ENCODE measurements around the gene LPAR1.

The LPAR1 gene

DNA sequence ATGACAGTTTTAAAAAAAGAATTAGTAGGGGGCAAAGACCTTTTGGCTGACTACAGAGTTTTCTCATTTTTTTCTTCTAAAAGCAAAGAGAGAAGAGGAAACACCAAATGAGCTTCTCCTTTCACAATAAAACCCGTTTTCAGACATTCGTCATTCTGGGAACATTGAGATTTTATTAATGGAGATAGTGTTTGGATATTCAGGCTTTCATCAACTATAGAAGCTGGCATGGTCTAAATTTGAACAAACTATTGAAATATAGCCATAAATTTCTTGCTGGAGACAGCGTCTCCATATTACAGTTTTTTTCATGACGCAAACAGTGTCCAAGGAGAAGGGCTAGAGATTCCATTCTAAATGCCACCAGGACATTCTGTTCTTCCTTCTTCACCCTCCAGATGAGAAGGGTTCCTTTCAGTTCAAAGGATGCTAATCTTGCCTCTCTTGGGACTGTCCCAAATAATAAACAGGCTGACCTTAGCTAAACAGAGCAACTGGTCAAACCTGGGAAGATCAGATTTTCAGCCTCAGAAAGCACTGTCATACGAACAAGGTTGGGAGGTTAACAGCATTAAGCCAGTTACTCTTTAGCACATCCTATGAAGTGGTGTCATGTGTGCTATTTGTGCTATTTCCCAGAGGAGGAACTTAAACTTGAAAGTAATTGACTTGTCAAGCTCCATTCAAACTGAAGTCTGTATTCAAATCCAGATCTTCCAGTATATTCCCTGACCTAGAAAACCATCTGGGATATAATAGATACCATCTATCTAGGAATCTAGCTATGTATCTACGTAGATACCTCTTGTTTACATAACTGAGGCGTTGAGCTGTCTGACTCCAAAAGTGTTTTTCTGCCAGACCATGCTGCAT, 125.6 kb downstream of the LPAR1 start:
- DNase-seq = no peak

DNA sequence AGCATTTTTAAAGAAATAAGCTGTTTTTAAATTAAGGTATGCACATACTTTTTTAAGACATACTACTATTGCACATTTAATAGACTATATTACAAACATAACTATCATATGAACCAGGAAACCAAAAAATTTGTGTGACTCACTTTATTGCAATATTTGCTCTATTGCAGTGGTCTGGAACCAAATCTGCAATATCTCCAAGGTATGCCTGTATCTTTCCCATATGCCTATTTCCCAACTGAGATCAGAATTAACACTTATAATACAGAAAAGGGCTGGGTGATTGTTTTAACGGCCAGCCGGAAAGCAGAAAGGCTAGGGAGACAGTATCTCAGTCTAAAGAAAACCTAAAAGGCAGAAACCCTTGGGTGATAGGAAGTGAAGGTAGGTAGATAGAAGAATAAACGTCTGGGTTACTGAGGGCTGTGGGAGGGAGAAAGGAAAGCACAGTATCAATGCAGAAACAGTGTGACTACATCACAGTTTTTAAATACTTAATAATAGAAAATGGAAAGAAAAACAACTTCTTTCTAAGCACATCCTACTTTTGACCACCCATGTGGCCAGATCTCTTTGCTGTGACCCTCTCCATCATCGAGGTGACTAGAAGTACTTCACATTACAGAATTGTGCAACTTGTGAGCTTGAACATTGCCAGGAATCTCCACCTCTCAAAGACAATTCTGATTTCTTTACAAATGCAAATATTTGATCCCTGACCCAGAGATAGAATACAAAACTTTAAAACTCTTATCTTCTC, 126.4 kb downstream of the LPAR1 start:
- no peak for DNase-seq

DNA sequence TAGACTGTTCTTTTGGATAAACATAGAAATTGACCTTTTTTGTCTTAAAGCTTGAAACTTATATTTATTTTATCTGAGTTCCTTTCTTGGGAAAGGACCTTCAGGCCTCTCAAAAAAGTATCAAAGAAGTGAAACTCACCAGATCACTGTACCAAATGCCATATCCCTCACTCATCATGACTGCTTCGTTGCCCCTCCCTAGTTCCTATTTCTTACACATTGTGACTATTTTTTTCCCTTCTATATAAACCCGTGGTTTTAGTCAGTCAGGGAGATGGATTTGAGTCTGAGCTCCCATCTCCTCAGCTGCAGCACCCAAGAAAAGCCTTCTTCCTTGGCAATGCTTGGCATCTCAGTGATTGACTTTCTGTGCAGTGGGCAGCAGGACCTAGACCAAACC, 129.4 kb downstream of the LPAR1 start:
- DNase-seq = no peak

DNA sequence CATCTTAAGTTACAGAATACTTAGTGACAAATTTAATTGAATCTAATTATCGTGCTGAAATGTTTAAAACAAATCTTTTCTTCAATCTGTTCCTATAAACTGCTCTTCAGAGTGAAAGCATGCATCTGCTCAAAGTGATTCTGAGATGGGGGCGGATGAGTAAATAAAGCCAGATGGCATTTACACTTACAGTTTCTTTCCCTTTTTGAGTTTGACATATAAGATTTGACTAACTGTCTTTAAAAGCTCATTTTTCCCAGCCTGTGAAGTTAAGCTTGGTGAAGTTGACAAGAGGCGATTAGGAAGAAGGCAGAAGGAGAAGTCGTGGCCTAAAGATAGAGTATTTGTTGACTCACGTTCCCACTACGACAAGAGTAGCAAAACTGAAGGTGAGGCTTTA, 137.4 kb downstream of the LPAR1 start:
- no peak for DNase-seq

DNA sequence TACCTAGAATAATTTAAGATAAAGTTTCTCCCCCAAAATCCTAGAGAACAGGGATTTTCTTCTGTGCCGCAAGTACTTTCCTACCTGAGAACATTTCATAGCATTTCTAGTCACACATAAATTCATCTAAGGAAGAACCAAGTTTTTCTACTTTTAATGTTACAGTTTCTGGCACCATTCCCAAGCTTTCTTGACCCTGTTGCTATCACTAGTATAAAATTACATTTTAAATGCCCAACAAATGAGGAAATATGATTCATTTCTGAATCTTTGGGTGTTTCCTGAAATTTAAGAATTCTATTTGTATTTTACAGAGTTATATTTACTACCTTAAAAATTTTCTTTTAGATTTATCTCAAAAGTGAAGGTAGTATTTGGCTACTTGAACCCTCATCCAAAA, 137.8 kb downstream of the LPAR1 start:
- no peak for DNase-seq

DNA sequence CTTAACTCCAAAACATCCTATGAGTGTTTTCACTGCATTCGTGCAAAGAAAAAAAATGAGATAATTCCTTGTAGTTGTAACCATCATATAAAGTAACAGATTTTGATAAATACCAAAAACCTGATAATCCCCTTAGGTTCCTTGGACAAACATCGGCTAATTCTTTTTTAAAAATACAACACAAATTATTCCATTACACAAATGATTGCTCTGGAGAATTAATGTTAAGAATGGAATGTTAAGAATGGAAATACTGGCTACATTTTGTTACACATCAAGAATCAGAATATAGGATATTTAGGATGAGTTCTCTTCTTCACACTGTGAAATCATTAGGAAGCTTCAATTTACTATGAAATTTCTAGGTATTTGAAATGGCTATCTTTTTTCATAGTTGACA, 139.4 kb downstream of the LPAR1 start:
- DNase-seq = no peak

DNA sequence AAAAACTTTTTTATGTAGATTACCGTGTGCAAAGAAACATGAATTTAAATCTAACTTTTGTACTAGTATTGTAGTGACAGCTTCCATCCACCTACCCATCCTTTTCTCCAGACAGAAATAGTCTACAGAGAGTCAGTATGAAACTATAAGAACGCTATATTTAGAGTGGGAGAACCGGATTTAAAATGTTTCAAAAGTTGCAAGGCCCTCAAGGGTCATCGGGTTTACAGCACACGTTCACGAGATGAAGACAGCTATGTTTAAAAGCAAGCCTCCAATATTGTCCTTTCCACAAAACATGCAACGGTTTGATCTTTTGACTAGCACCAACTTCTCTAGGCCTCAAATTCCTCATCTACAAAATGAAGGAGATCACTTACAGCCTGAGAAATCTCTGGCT, 139.9 kb downstream of the LPAR1 start:
- DNase-seq = no peak

DNA sequence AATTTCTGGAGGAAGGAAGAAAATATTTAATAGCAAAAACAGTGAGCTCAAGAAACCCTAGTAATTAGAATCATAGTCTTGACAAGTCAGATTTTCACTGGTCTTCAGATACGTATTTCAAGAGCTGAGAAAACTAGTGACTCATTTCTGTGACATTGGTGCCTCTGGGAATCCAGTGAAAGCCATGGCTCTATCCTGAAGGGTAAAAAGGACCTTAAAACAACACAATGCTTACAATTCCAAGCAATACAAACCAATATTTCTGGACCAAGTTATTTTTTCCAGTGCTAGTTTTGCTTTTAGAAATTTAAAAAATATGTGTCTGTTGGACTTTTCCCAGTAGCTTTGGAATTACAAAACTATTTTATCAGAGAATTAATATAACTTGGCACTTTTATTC, 140.3 kb downstream of the LPAR1 start:
- no peak for DNase-seq

DNA sequence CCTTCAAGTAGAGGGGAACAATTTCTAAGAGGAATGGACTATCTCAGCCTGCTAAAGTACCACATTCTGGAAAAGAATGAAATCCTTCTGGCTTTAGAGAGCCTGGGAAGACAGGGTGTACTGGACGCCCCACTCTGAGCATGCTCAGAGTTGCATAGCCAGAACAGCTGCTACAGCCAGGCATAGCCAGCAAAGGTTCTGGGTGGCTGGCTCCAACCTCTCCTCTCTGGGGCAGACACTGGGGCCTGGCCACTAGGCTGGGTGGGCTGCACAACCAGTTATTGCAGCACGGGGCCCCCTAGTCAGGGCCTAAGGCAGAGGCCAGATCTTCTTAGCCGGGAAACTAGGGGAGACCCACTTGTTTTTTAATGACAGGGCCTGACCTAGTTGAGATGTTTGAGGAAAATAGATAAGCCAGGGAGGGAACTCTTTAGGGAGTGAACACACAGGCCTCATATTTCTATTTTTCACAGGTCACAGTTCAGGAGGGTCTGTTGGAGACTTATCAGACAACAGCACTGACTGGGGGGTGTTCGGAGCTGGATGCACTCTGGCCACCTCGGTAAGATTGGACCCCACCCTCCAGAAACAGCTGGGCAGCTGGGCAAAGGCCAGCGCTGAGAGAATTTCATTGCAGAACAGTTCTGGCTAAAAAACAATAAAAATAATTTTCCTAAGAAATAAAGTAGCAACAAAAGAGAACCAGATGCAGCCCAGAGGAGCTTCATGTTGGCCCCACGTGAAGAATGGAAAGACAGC, 142.9 kb downstream of the LPAR1 start:
- DNase-seq = no peak

DNA sequence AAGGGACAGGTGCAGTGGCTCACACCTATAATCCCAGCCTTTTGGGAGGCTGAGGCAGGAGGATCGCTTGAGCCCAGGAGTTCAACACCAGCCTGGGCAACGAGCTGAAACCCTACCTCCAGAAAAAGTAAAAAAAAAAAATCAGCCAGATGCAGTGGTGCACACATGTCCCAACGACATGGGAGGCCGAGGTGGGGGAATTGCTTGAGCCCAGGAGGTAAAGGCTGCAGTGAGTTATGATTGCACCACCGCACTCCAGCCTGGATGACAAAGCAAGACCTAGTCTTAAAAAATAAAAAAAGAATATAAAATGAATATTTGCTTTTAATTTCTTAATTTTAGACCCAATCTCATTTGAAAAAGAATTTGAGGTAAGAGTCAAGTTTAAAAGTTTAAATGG, 143.5 kb downstream of the LPAR1 start:
- DNase-seq = no peak

DNA sequence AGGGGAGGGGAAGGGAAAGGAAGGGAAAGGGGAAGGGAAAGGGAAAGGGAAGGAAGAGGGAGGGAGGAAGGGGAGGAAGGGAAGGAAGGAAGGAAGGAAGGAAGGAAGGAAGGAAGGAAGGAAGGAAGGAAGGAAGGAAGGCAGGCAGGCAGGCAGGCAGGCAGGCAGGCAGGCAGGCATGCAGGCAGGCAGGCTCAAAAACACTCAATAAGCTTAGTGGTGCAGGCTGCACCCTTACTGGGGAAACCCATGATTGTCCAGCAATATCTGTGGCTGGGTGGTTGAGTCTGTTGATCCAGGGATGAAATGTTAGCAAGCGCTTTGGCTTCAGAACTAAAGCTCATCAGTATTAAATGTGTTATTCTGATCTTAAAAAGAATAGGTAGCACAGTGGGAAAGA, 145.6 kb downstream of the LPAR1 start:
- no peak for DNase-seq

DNA sequence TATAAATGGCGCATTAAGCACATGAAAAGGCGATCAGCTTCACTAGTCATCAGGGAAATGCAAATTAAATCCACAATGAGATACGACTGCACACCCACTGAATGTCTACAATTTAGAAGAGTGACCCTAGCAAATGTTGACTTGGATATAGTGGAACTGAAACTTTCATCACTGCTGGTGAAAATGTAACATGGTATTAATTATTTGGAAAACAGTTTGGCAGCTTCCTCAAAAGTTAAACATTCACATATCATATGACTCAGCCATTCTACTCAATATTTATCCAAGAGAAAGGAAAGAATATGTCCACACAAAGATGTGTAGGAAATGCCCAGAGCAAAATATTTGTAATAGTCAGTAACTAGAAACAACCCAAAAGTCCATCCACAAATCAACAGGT, 146.5 kb downstream of the LPAR1 start:
- DNase-seq = no peak

DNA sequence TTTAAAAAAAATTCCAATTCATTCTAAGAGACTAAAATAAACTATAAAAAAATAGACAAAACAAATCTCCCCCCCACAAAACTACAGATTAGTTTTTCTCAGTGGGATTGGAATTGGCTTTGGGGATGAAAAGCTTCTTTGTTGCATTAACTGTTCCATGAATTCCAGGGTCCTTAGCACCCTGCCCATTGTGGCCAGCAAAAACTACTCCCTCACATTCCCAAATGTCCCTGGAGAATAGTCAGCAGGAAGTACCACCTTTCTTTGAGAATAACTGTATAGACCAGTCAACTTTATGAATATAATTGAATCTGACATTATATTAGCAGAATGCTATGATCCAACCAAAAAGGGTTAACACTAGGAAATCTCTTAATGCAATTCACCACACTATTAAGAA, 147.9 kb downstream of the LPAR1 start:
- no peak for DNase-seq

DNA sequence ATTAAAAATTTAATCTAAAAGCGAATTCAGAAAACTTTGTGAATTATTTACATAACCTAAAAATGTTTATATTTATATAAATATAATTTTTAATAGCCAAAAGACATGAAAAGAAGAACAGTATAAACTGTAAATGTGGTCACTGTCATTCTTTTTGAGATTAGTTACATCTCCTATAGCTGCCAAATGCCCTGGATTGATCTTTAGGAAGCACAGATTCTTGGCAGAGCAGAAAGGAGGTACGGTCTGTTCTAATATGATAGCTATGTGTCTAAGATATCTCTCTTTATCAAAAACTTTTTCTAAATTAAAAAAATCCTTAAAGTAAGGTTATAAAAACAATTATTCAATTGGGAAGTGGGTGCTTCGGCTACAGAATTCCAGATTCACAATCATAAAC, 151.0 kb downstream of the LPAR1 start:
- no peak for DNase-seq

DNA sequence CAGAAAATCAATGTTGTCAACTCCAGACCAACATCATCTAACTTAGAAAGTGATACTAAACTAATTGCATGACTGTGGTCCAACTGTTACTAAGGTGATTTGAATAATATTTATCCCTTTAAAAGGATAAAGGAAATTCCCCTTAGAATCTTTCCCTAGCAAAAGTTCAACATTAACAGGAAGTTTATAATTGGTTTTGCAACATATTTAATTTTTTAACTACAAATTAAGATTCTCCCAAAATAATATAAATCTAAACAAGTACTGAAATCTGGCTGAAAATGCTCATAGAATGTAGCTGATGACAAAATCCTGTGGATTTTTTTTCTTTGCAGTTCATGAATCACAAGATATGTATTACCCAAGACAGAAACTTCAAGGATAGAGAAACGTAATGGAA, 151.4 kb downstream of the LPAR1 start:
- no peak for DNase-seq

DNA sequence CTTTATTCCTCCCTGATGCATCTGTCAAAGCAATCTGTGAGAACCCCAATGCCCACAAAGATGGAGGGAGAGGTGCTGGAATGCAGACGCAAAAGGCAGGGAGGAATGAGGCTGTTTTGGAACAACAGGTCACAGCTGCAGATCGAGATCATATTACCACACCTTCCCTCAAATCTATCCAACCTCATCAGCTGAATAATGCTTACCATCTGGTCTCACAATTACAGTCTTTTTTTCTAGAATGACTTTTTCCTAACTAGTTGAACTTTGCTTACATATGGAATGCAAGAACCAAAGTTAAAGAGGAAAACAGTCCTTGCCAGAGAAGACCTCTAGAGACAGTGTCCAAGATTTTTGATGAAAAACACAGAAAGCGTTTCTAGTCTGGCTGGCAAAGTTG, 158.1 kb downstream of the LPAR1 start:
- DNase-seq = no peak

DNA sequence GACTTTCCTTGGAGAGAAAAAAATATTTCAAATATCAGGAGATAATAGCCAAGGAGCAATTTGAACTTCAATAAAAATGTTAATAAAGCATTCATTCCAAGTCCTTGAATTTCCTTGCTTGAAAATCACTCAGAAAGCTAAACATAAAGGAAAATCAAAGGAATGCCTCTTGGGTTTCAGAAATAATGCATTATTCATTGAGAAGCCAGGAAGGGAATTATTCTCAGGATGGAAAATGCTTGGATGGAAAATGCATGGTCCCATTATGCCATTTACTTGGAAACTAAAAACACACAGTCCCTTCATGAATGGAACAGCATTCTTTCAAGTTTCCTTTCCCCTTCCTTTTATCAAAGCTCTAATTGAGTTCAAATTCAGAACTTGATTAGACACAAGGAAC, 160.9 kb downstream of the LPAR1 start:
- no peak for DNase-seq

DNA sequence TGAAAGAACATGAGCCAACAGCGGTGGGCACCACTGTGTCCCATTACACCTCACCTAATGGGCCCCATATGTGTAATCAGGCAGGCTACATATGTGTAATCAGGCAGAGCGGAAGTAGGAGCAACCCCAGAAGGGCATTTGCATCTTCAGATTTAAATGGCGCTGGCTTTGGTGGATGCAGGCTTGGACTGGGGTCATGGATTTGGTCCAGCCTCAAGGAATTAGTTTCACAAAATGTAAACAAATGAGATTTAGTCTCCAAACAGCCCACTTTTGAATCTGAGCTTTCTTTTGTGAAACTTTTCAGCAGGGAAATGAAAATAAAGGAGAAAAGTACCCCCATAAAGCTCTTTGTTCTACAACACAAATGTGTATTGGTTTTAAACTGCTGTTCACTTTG, 161.3 kb downstream of the LPAR1 start:
- DNase-seq = no peak

DNA sequence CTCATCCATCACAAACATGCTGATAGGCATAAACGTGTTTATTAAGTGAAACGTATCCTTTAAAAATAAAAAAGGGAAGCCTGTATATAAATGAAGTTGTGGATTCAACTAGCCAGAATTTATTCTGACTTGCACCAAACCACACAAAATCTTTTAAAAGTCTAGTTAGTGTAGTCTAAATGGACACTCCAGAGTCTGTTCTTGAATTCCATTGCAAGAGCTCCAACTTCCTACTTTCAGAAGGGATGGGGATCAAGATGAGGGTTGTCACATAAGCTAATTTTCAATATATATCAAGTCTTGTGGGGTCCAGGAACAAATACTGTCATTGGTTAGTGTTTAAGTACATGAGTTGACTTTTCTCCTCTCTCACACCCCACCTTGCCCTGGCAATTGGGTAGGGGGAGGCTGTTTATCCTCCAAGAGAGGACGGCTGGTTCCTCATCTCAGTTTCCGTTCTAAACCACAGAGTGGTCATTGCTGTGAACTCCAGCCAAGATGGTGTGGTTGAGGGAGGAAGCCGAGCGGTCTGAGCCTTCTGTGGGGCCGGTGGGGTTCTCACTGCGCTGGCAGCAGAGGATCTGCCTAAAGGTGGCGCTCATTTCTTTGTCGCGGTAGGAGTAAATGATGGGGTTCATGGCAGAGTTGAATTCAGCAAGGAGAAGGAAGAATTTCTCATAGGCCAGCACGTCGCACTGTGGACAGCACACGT, 163.2 kb downstream of the LPAR1 start:
- DNase-seq = no peak

DNA sequence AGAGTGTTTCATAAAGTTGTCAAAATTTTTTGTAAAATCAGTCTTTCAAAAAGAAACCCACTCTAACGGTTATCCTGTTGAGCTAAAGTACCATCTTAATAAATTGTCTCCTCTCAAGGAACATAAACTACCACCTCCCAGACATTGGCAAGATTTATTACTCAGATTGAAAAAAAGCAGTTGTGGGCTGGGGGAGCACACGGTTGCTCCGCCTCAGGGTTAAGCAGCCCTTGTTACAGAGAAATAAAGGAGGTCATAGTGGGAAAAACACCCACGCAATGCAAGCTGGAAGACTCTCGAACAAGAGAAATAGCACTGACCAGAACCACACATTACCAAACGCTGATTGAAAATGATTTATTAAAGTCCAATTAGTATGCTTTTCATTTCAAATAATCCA, 165.3 kb downstream of the LPAR1 start:
- DNase-seq = no peak

DNA sequence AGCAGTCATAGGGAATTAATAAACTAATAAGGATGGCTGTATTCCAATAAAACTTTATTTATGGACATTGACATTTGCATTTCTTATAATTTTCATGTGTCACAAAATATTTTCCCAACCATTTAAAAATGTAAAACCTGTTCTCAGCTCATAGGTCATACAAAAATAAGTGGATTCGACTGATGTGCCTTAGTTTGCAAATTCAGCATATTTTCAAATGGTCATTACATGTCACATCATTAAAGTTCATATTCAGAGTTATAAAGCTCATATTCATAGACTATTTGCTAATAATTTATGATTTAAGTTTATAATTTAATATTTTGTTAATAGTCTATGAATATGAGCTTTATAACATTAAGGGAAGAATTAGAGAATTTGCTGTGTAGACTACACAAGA, 166.5 kb downstream of the LPAR1 start:
- no peak for DNase-seq

DNA sequence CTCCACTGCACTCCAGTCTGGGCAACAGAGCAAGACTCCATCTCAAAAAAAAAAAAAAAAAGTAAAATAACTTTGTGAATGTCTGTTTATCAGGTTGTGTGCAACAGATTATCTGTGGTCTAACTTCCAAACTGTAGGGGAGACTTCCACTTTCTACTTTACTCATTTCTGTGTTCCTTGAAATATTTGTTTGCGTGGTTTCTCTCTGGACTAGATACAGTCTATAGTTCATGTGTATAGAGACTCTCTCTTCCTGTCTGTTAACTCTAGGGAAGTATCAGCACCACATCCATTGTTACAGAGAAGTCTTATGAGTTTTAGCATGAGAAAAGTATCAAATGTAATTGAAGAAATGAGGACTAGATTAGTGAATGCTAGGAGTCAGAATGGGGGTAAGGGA, 168.3 kb downstream of the LPAR1 start:
- DNase-seq = no peak

DNA sequence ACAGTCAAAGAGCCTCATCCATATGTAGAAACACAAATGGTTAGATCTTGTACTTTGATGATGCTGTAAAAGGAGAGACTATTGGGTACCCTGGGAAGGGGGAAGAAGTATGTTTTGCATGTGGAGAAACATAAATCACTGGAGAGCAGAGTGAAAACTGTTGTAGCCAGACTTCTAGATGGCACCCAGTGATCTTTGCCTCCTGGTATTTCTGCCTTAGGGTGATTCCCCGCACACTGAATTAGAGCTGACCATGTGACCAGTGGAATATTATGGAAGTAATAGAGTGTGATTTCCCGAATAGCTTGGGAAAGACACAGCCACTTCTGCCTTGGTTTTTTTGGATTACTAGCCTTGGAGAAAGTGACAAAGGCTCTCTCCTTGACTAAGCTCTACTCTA, 174.3 kb downstream of the LPAR1 start:
- DNase-seq = no peak
